A673 (cell line): ENCODE results near the gene COMT. TPM values are rescaled to one million over a fixed set of nuclear protein-coding genes. Genes with fewer than 3 reads are reported as not detected.
A peak's percentile ranks its signal among the peaks of the same experiment; 100 is the strongest.

Experiments
- BruUV-seq: library from RNA; stranded (reverse); fragments of 400-500 nt; replicated peaks from 2 replicates; lab custom pipeline; 2021; lab: Mats Ljungman, UMichigan
- CTCF ChIA-PET: fragments of 300-600 bp; sonication (Branson Sonifier 250); formaldehyde crosslinking; loops from one replicate; lab custom pipeline; 2022; ENCODE audit warnings: antibody characterized with exemption; lab: Charles Lee
- POLR2A ChIA-PET: fragments of 300-600 bp; sonication (Branson Sonifier 250); formaldehyde crosslinking; loops from one replicate; lab custom pipeline; 2022; ENCODE audit warnings: antibody characterized with exemption; ENCODE audit not compliant: low non-redundant PET; lab: Charles Lee
- DNase-seq: peaks from one replicate; pipeline ENCODE4 v3.0.0-alpha.2; 2015; ENCODE audit warnings: low spot score
- H3K27ac ChIP-seq: fragments of 200-600 bp; sonication (generic); 2 replicates; pipeline ENCODE4 v1.5.1; 2016; ENCODE audit warnings: mixed run types, low read depth, mild to moderate bottlenecking, mixed read lengths, antibody characterized with exemption, low read length; ENCODE audit not compliant: poor library complexity, severe bottlenecking
- H3K27me3 ChIP-seq: fragments of 200-600 bp; sonication (generic); replicated peaks from 2 replicates; pipeline ENCODE4 v1.6.1; 2017; ENCODE audit warnings: mixed run types, low read depth, mild to moderate bottlenecking, mixed read lengths, antibody characterized with exemption, low read length; ENCODE audit not compliant: insufficient read depth, poor library complexity
- H3K36me3 ChIP-seq: fragments of 200-600 bp; sonication (generic); 2 replicates; pipeline ENCODE4 v1.6.1; 2016; ENCODE audit warnings: mixed run types, mild to moderate bottlenecking, mixed read lengths, antibody characterized with exemption, low read length; ENCODE audit not compliant: insufficient read depth, poor library complexity, severe bottlenecking
- H3K4me1 ChIP-seq: fragments of 200-600 bp; sonication (generic); 2 replicates; pipeline ENCODE4 v1.6.1; 2017; ENCODE audit warnings: mixed run types, mild to moderate bottlenecking, mixed read lengths, antibody characterized with exemption, low read length; ENCODE audit not compliant: insufficient read depth, poor library complexity, severe bottlenecking
- H3K4me3 ChIP-seq: fragments of 200-600 bp; sonication (generic); 2 replicates; pipeline ENCODE4 v1.5.1; 2016; ENCODE audit warnings: low read depth, mixed run types, mild to moderate bottlenecking, mixed read lengths, low read length; ENCODE audit not compliant: poor library complexity, severe bottlenecking
- H3K9me3 ChIP-seq: fragments of 200-600 bp; sonication (generic); 2 replicates; pipeline ENCODE4 v1.6.1; 2016; ENCODE audit warnings: mixed run types, low read depth, mild to moderate bottlenecking, mixed read lengths, antibody characterized with exemption, low read length; ENCODE audit not compliant: poor library complexity, severe bottlenecking
- EZH2 ChIP-seq: fragments of 200-600 bp; sonication (generic); IDR thresholded peaks from 2 replicates; pipeline ENCODE4 v1.6.1; 2017; ENCODE audit warnings: borderline replicate concordance, low read depth, mild to moderate bottlenecking, mixed read lengths, antibody characterized with exemption, low read length; ENCODE audit not compliant: poor library complexity, severe bottlenecking
- intact Hi-C: fragments of 100-400 bp; cut with micrococcal nuclease; formaldehyde crosslinking; loops from one replicate; pipeline ENCODE4 v1.10.0; 2022; ENCODE audit not compliant: unreplicated experiment
- total RNA-seq: library from RNA; stranded (reverse); gene quantifications from 2 replicates; pipeline ENCODE4 v1.2.3, GENCODE V29; 2021
- TF ChIP-seq, protein P1 (sequence below): fragments of 300-800, 200-600 bp; sonication (generic); conservative IDR thresholded peaks from 2 replicates; pipeline ENCODE4 v1.5.1; 2017; ENCODE audit warnings: low read depth, mild to moderate bottlenecking, antibody characterized with exemption, low read length, moderate library complexity, mixed read lengths

COMT gene
- total RNA-seq, 1 experiment from 2014 or later = 87.8 TPM

DNA sequence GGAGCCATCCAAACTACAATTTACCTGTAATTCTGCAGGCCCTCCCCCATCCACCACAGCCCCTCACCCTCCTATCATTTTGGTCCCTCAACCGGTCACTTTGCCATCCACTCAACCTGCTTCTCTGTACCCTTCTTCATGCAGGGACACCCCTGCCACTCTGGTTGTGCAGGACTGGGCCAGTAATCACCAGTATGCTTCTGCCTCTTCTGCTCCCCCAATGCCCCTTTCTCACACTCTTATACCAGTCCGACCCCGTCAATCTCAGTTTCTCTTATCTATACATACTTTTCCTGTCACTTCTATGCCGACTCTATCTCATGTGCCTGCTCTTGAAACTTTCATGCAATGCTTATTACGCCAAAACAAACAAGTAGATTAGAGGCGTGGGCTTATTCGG lies 5.1 kb upstream of the COMT start:
- H3K27ac ChIP-seq = no peak overlapping the region
- TF ChIP-seq, protein P1, sequence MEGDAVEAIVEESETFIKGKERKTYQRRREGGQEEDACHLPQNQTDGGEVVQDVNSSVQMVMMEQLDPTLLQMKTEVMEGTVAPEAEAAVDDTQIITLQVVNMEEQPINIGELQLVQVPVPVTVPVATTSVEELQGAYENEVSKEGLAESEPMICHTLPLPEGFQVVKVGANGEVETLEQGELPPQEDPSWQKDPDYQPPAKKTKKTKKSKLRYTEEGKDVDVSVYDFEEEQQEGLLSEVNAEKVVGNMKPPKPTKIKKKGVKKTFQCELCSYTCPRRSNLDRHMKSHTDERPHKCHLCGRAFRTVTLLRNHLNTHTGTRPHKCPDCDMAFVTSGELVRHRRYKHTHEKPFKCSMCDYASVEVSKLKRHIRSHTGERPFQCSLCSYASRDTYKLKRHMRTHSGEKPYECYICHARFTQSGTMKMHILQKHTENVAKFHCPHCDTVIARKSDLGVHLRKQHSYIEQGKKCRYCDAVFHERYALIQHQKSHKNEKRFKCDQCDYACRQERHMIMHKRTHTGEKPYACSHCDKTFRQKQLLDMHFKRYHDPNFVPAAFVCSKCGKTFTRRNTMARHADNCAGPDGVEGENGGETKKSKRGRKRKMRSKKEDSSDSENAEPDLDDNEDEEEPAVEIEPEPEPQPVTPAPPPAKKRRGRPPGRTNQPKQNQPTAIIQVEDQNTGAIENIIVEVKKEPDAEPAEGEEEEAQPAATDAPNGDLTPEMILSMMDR = no peak
- TF ChIP-seq EZH2 = no peak
- ChIA-PET CTCF (no interaction called here), POLR2A (no interaction called here)
- no TSS peak for BruUV-seq
- DNase-seq = no peak
- H3K4me1 ChIP-seq = peaks cover 9% of the 10 kb centered on the region
- H3K9me3 ChIP-seq = no peaks in the 10 kb centered on the region
- H3K4me3 ChIP-seq = no peak overlapping the region
- H3K36me3 ChIP-seq = no peaks in the 10 kb centered on the region
- no peaks in the 10 kb centered on the region for H3K27me3 ChIP-seq
- intact Hi-C loops = no loop called here

DNA sequence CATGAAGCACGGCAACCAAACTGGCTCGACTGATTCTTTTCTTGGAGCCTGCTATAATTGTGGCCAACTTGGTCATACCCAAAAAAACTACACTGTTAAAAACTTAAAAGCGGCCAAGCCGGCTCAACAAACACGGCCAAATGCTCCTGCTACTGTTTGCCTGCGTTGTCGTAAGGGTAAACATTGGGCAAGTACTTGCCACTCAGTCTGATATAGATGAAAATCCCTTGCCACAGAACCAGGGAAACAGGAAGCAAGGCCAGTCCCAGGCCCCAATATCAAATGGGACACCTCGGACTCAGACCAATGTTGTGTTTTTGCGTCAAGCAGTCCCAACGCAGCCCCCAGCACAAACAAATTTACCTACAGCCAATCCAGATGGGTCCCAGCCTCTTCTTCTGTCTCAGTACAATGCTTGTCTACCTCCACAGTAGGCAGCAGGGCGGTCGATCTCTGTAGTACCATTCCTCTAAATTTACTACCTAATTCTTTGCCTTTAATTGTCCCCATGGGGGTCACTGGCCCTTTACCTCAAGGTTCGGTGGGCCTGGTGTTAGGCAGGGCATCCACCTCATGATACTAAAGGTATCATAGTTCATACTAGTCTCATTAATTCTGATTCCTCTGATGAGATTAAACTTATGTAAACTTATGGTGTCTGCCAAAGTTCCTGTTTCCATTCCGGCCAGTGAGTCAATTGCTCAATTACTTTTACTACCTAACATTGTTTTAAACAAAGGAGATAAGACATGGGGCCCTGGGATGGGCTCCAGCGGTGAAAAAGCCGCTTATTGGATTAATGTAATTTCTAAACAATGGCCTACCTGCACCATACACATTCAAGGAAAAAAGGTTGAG lies 3.7 kb upstream of the COMT start:
- ChIA-PET POLR2A (no interaction called here), CTCF (no interaction called here)
- Histone ChIP-seq H3K27ac (no peak overlapping the region), H3K4me3 (no peak overlapping the region), H3K36me3 (no peaks in the 10 kb centered on the region), H3K4me1 (peaks cover 14% of the 10 kb centered on the region), H3K9me3 (no peaks in the 10 kb centered on the region), H3K27me3 (no peaks in the 10 kb centered on the region)
- TF ChIP-seq, protein P1 = no peak
- no peak for TF ChIP-seq EZH2
- no TSS peak for BruUV-seq
- intact Hi-C loops = no loop called here
- no peak for DNase-seq

DNA sequence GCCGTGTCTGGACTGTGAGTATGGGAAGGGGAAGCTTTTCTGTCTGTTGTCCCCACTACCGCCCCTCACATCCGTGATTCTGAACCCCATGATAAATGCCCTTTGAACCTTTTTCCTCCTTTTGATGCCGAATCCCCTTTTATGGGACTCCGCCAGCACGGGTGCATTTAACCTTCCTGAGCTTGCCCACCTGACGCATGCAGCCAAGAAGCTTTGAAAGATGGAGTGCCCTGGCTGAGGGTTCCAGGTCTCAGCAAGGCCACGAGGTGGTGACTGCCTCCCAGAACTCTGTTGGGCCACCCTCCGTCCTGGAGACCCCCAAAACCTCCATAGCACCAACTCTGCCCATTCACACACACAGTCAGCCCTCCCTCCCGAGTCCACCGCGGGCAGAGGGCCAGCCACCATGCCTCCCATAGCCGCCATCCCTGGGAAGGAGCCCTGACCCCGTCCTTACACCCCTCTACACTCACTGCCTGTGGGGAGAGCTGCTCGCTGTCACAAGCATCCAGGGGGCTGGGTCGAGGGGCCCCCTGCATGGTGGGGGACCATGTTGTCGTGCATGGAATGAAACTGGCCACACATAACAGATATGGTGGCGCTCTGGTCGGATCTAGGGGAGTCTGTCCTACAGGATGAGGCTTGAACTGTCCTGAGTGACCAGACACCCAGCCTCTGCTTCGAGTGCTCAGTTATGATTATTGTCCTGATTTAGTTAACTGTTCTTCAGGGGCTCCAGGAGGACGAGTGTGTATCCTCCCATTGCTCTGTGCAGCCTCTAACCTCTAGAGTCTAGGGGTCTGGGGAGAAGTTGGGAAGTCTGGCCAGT lies 822 bp upstream of the COMT start:
- Histone ChIP-seq H3K4me3 (peak overlapping the region; percentile 81), H3K36me3 (no peaks in the 10 kb centered on the region), H3K27ac (peak overlapping the region; percentile 98), H3K9me3 (no peaks in the 10 kb centered on the region), H3K27me3 (no peaks in the 10 kb centered on the region), H3K4me1 (peaks cover 29% of the 10 kb centered on the region)
- no peak for TF ChIP-seq EZH2
- TF ChIP-seq, protein P1 = no peak
- CTCF ChIA-PET = interaction anchor here (0.5 to 2.9 kb wide), 2 partner anchors 11 to 210 kb away, joined by 4 to 22 read pairs; no protein-coding TSS in a partner anchor
- POLR2A ChIA-PET = interaction anchor here (0.5 to 1.0 kb wide), 2 partner anchors 32 to 192 kb away, joined by 3 read pairs; no protein-coding TSS in a partner anchor
- no TSS peak for BruUV-seq
- DNase-seq = no peak
- intact Hi-C loops = no loop called here
